Stimulated activated CD8-positive, alpha-beta memory T cell treated with anti-CD3 and anti-CD28 coated beads, Interleukin-7, amount 100 ng/mL, for 4 hours (primary cell): Measurements from ENCODE around the gene ZNF710.
A peak's percentile ranks its signal among the peaks of the same experiment; 100 is the strongest.

Source experiments
- DNase-seq, 2 donors: peaks; one replicate each; pipeline ENCODE4 v3.0.0-alpha.2; 2020; ENCODE audit warnings: low read depth in 2 of 2

Gene ZNF710

GRCh38 chr15:90039996-90040395 is 38.9 kb downstream of the ZNF710 start:
- DNase-seq = no peak

DNA sequence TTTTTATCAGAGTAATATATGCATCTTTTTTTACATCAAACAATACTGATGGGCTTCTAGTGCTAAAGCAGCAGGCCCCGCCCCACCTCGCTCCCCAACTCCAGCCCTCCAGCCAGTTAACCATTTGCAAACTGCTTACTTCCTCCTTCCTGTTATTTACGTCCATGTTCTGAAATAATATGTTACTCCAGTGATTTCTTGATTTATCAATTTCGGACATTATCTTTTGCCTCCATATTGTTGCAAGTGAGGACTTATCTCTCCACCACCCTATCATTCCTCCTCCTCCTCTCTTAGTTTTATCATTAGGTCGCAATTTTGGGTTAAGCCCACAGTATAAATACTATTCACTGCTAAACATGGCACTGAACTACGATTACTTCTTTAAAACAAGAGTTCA is 39.5 kb downstream of the ZNF710 start:
- no peak for DNase-seq

DNA sequence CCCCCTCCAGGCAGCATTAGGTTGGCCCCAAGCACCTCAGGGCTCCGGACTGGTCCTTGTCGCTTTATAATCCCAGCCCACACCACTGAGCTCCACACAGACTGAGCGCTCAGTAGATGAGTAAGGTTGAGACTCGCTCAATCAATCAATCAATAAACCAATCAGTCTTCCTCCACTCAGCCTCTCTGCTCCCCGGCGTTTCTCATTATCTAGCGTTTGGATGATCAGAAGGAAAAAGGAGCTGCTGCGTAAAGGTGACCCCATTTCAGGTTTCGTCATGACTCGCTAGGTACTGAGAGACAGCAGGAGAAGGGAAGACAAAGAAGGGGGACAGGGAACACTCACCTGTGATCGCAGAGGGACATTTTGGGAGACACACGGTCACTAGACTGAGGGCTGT is 41.2 kb downstream of the ZNF710 start:
- no peak for DNase-seq

GRCh38 chr15:90042766-90043529 is 41.8 kb downstream of the ZNF710 start:
- no peak for DNase-seq

GRCh38 chr15:90043530-90044010 is 42.4 kb downstream of the ZNF710 start:
- DNase-seq = no peak

- DNase-seq = no peak
Observed at GRCh38 chr15:90044191-90044590, 43.1 kb downstream of the ZNF710 start.

- no peak for DNase-seq
Observed at GRCh38 chr15:90044916-90045371, 43.8 kb downstream of the ZNF710 start.

DNA sequence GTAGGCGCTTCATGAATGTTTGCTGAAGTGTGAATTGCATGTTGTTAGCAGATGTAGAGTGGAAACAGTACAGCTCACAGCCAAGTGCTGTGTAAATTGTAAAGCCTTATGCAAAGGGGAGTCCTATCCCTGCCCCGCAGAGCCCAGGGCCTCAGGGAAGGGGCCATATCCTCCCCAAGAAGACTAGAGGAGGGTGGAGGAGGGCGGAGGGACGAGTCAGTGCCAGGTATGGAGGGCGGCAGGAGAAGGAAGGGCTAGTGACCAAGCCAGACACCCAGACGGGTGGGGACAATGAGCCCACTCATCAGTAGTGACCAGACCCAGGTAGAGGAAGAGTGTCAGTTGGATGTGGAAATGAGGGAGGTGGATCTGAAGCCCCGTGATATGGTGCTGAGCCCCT is 45.2 kb downstream of the ZNF710 start:
- no peak for DNase-seq

GRCh38 chr15:90046911-90047392 is 45.8 kb downstream of the ZNF710 start:
- no peak for DNase-seq

- DNase-seq = no peak
Observed at GRCh38 chr15:90047956-90048575, 46.9 kb downstream of the ZNF710 start.

DNA sequence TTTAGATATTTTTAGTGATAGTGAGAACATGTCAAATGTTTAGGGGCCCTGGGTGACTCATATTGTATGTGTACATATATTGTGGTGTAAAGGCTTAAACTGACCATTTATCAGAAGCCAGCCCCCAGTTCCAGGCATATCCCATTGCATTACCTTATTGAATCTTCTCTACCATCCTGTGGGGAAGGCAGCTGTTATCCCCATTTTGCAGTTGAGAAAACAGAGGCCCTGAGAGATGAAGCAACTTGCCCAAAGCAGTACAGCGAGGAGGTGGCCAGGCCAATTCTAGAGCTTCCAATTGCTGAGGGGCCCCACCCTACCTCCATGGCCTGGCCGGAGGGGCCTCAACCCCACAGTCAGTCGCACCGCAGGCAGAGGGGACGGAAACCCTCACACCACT is 47.9 kb downstream of the ZNF710 start:
- DNase-seq = no peak

GRCh38 chr15:90049666-90050604 is 48.8 kb downstream of the ZNF710 start:
- no peak for DNase-seq

DNA sequence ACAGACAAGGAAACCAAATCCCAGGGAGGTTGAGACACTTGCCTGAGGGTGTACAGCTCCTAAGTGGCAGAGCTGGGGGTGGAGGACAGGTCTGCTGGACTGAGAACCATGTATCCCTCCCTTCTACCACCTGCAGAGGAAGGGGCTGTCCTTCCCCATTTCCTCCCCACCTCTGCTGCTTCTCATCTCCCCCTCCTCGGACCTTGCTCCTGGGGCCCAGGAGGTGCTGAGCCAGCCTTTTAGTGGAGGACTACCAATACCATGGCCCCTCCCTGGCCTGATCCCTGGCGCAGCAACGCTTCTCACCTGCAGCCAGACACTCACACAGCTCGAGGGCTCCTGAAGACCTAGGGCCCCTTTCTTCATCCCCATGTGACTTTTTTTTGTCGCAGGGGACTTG is 50.8 kb downstream of the ZNF710 start:
- no peak for DNase-seq

GRCh38 chr15:90053685-90054466 is 52.8 kb downstream of the ZNF710 start:
- DNase-seq = no peak

DNA sequence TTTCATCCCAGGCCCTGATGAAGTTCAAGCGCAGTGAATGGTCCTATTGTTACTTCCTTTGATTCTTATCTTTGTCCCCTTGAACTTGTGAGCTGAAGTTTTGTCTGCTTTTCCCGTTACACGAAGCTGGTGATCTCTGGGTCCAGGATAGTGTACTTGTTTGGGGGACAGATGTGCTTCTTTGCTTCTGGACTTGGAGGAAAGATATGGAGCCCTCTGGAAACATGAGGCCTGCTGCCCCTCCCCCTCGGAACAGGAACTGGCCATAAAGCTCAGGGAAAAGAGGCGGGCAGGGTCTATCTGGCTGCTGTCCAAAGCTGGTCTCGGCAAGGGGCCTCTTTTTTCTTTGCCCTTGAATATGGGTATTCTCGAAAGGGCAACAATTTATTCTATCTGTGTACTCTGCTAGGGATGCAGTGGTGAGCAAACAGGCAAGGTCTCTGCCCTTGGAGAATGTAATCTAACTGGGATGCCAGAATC is 53.5 kb downstream of the ZNF710 start:
- no peak for DNase-seq

- DNase-seq = no peak
Observed at GRCh38 chr15:90055182-90055581, 54.1 kb downstream of the ZNF710 start.

DNA sequence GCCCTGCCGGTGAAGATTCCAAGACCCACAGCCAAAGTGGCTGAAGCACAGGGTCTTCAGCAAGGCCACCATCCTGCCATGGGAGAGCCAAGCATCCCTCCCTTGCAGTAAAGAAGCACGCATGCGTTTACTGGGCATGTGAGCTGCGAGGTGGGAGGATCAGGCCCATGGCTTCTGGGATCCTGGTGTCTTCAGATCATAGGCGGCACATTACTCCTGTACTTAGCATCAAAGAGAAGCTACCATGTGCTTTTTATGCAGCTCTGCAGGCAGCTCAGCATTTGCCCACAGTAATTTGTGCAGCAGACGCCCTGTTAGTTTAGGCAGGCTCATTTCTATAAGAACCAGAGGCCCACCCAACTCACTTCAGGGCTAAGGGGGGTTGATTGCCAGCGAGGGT is 55.4 kb downstream of the ZNF710 start:
- DNase-seq = no peak

DNA sequence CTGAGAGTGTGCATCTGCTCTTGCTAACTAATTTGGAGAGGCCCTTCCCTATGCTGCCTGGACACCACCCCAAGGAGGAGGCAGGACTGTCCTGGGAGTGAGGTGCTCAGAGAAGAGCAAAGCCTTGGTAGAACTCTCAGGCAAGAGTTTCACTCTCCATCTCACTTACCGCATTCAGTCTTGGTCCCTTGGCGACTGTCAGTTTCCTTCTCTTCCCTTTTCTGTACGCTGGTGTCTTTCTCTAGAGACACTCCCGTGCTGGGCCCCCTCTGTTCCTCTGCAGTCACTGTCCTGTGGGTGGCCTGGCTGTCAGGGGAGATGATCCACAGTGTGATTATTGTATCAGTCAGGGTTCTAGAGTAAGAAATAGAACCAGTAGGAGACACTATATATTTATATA is 57.2 kb downstream of the ZNF710 start:
- DNase-seq = no peak

DNA sequence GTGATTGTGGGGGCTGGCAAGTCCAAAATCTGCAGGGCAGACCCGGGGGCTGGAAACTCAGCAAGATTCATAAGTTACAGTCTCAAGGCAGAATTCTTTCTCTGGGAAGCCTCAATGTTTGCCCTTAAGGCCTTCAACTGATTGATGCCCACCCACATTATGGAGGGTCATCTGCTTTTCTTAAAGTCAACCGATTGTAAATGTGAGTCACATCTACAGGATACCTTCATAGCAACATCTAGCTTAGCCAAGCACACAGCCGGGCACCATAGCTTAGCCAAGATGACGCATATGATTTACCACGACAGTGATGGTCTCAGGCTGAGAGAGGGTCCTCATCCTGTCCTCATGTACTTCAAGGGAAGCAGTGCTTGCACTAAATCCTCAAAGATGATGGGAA is 57.7 kb downstream of the ZNF710 start:
- no peak for DNase-seq

DNA sequence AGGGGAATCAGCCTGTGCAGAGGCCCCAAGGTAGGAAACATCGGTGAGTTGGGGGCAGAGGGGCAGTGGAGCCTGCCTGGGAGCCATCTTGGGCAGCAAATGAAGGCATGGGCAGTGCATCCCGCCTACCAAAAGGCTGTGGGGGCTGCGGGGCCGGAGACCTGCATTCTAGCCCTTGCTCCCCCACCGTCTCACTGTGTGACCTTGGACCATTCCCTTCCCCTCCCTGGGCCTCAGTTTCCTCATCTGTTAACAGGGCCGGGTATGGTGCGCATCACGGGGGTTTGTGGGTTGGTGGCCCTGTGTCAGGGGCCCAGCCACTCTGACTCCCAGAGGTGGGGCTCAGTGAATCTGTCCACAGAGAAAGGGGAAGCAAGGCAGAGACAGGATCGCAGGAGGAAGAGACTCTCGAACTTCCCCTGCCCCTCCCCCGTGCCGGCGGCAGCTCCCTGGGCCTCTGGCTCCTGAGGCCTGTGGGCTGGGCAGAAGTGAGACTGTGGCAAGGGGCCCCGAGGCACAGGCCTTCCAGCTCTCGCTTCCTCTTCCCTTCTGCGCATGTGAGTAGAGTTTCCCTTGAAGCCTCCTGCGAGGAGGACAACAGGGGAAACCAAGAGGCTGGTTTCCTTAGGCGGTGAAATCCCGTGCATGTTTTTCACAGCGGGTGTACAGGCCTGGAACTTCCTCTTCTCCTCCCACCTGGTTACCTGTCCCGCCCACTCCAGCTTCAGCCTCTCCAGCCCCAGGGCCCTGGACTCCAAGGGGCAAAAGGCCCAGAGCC is 58.3 kb downstream of the ZNF710 start:
- DNase-seq = peak; percentile 25 to 53
